ENCODE data around the gene ARL13A.
A peak's percentile ranks its signal among the peaks of the same experiment; 100 is the strongest.
"Not testable (repeated sequence)": the region's sequence is repeated elsewhere in the genome, so short reads cannot be mapped to it uniquely, and the experiment has no call there.

The ARL13A gene

GRCh38 chrX:100973411-100973810 lies 3.9 kb downstream of the ARL13A start:
- ATAC-seq (replicated peaks) (no peak), DNase-seq (no peak)
- Mint-ChIP-seq H3K36me3 (peaks cover 2% of the 10 kb centered on the region in 2 donors), H3K27ac (no peak overlapping the region), H3K4me3 (no peak overlapping the region), H3K4me1 (no peaks in the 10 kb centered on the region), H3K9me3 (no peaks in the 10 kb centered on the region), H3K27me3 (no peaks in the 10 kb centered on the region)

GRCh38 chrX:100975212-100975611 lies 5.7 kb downstream of the ARL13A start:
- Mint-ChIP-seq H3K27me3 (no peaks in the 10 kb centered on the region), H3K27ac (no peak overlapping the region), H3K4me1 (no peaks in the 10 kb centered on the region), H3K4me3 (no peak overlapping the region), H3K9me3 (no peaks in the 10 kb centered on the region), H3K36me3 (peaks cover 2 to 9% of the 10 kb centered on the region in 2 donors)
- DNase-seq, result no peak
- ATAC-seq (replicated peaks), result no peak

GRCh38 chrX:100976211-100976610 lies 6.7 kb downstream of the ARL13A start:
- Mint-ChIP-seq H3K4me3 (no peak overlapping the region), H3K9me3 (no peaks in the 10 kb centered on the region), H3K27ac (no peak overlapping the region), H3K4me1 (no peaks in the 10 kb centered on the region), H3K27me3 (no peaks in the 10 kb centered on the region), H3K36me3 (peaks cover 2 to 9% of the 10 kb centered on the region in 2 donors)
- ATAC-seq (replicated peaks) (no peak), DNase-seq (no peak)

GRCh38 chrX:100979881-100980607 lies 10.5 kb downstream of the ARL13A start:
- ATAC-seq (replicated peaks) (no peak), DNase-seq (no peak)
- Mint-ChIP-seq H3K4me1 (peaks cover 0 to 2% of the 10 kb centered on the region in 2 donors), H3K4me3 (no peak overlapping the region), H3K27ac (no peak overlapping the region), H3K27me3 (no peaks in the 10 kb centered on the region), H3K36me3 (peaks cover 0 to 14% of the 10 kb centered on the region in 2 donors), H3K9me3 (no peaks in the 10 kb centered on the region)

GRCh38 chrX:100980608-100981497 lies 11.3 kb downstream of the ARL13A start:
- H3K4me1 Mint-ChIP-seq, result peaks cover 0 to 2% of the 10 kb centered on the region in 2 donors
- no peak overlapping the region for H3K27ac Mint-ChIP-seq
- ATAC-seq (replicated peaks) (no peak), DNase-seq (no peak)
- no peaks in the 10 kb centered on the region for H3K9me3 Mint-ChIP-seq
- H3K36me3 Mint-ChIP-seq, result peaks cover 0 to 14% of the 10 kb centered on the region in 2 donors
- no peak overlapping the region for H3K4me3 Mint-ChIP-seq
- H3K27me3 Mint-ChIP-seq, result no peaks in the 10 kb centered on the region

- DNase-seq; H3K4me1 Mint-ChIP-seq; ATAC-seq (replicated peaks); H3K27ac Mint-ChIP-seq; H3K4me3 Mint-ChIP-seq; H3K9me3 Mint-ChIP-seq; H3K27me3 Mint-ChIP-seq: not testable (repeated sequence)
- H3K36me3 Mint-ChIP-seq, result peaks cover 0 to 14% of the 10 kb centered on the region in 2 donors
Observed at GRCh38 chrX:100981498-100981845, 12.0 kb downstream of the ARL13A start.

GRCh38 chrX:100984818-100985217 lies 15.3 kb downstream of the ARL13A start:
- Mint-ChIP-seq H3K4me1 (peaks cover 0 to 2% of the 10 kb centered on the region in 2 donors), H3K9me3 (no peaks in the 10 kb centered on the region), H3K4me3 (no peak overlapping the region), H3K27ac (no peak overlapping the region), H3K36me3 (peaks cover 9 to 17% of the 10 kb centered on the region in 2 donors), H3K27me3 (no peaks in the 10 kb centered on the region)
- no peak for DNase-seq
- ATAC-seq (replicated peaks), result no peak

- Mint-ChIP-seq H3K27me3 (no peaks in the 10 kb centered on the region), H3K4me3 (no peak overlapping the region), H3K27ac (no peak overlapping the region), H3K4me1 (peaks cover 2 to 9% of the 10 kb centered on the region in 2 donors), H3K36me3 (peaks cover 15 to 17% of the 10 kb centered on the region in 2 donors), H3K9me3 (no peaks in the 10 kb centered on the region)
- no peak for ATAC-seq (replicated peaks)
- no peak for DNase-seq
Observed at GRCh38 chrX:100990139-100990538, 20.6 kb downstream of the ARL13A start.

- Mint-ChIP-seq H3K27ac (no peak overlapping the region), H3K36me3 (peaks cover 5 to 10% of the 10 kb centered on the region in 2 donors), H3K4me3 (no peak overlapping the region), H3K4me1 (peaks cover 2 to 9% of the 10 kb centered on the region in 2 donors), H3K27me3 (no peaks in the 10 kb centered on the region), H3K9me3 (no peaks in the 10 kb centered on the region)
- ATAC-seq (replicated peaks) (peak; percentile 69 to 86), DNase-seq (no peak)
Observed at GRCh38 chrX:100994352-100995281, 25.1 kb downstream of the ARL13A start.

GRCh38 chrX:100995469-100995868 lies 26.0 kb downstream of the ARL13A start:
- DNase-seq (no peak), ATAC-seq (replicated peaks) (no peak)
- Mint-ChIP-seq H3K27me3 (no peaks in the 10 kb centered on the region), H3K4me3 (no peak overlapping the region), H3K4me1 (peaks cover 2 to 9% of the 10 kb centered on the region in 2 donors), H3K27ac (no peak overlapping the region), H3K9me3 (no peaks in the 10 kb centered on the region), H3K36me3 (peaks cover 4 to 10% of the 10 kb centered on the region in 2 donors)

- H3K27ac Mint-ChIP-seq, result no peak overlapping the region
- peaks cover 3 to 9% of the 10 kb centered on the region in 2 donors for H3K36me3 Mint-ChIP-seq
- H3K4me3 Mint-ChIP-seq, result no peak overlapping the region
- peaks cover 0 to 5% of the 10 kb centered on the region in 2 donors for H3K4me1 Mint-ChIP-seq
- no peaks in the 10 kb centered on the region for H3K9me3 Mint-ChIP-seq
- H3K27me3 Mint-ChIP-seq, result no peaks in the 10 kb centered on the region
- ATAC-seq (replicated peaks), result no peak
- DNase-seq, result no peak
Observed at GRCh38 chrX:100999451-100999850, 29.9 kb downstream of the ARL13A start.

GRCh38 chrX:101009090-101009489 lies 39.6 kb downstream of the ARL13A start:
- Mint-ChIP-seq H3K9me3 (no peaks in the 10 kb centered on the region), H3K27me3 (no peaks in the 10 kb centered on the region), H3K27ac (no peak overlapping the region), H3K4me3 (no peak overlapping the region), H3K4me1 (no peaks in the 10 kb centered on the region), H3K36me3 (peaks cover 19 to 25% of the 10 kb centered on the region in 2 donors)
- ATAC-seq (replicated peaks) (no peak), DNase-seq (no peak)

GRCh38 chrX:101012031-101012430 lies 42.5 kb downstream of the ARL13A start:
- not testable (repeated sequence) for ATAC-seq (replicated peaks); H3K4me3 Mint-ChIP-seq; H3K27me3 Mint-ChIP-seq; H3K4me1 Mint-ChIP-seq; H3K9me3 Mint-ChIP-seq; H3K27ac Mint-ChIP-seq; DNase-seq
- H3K36me3 Mint-ChIP-seq, result peaks cover 12 to 13% of the 10 kb centered on the region in 2 donors

GRCh38 chrX:101022020-101022419 lies 52.5 kb downstream of the ARL13A start:
- Mint-ChIP-seq H3K27ac (no peak overlapping the region), H3K9me3 (no peaks in the 10 kb centered on the region), H3K27me3 (peaks cover 0 to 3% of the 10 kb centered on the region in 2 donors), H3K4me3 (no peak overlapping the region), H3K36me3 (peaks cover 11 to 25% of the 10 kb centered on the region in 2 donors), H3K4me1 (no peaks in the 10 kb centered on the region)
- no peak for ATAC-seq (replicated peaks)
- DNase-seq, result no peak
